ENCODE data around the gene C6orf47. TPM values are rescaled to one million over a fixed set of nuclear protein-coding genes. Genes with fewer than 3 reads are reported as not detected.

The C6orf47 gene
- polyA plus RNA-seq, 2 of the 4 experiments (the other 2 are of a cell fraction) = 6.0 to 13.6 TPM

- peak overlapping the region; percentile 99 for H3K27ac ChIP-seq
- TF ChIP-seq RAD21 (conservative IDR thresholded peaks at IDR 0.05 in 1 of 2, IDR thresholded peaks at IDR 0.05 in 1 of 2) = no peak
- no peak for TF ChIP-seq POLR2A (IDR thresholded peaks at IDR 0.05; ENCODE audit: low read length)
- TF ChIP-seq PHF8 (IDR thresholded peaks at IDR 0.05; ENCODE audit: borderline replicate concordance, low read depth) = no peak
- TF ChIP-seq EP300 (IDR thresholded peaks at IDR 0.05) = no peak
- TF ChIP-seq FOSB (CRISPR knock-in tag; IDR thresholded peaks at IDR 0.05) = no peak
- ATAC-seq = no peak
- no peak for DNase-seq (ENCODE audit: low read depth in 1 of 2, low spot score in 1 of 2)
- no peak for FAIRE-seq
- whole genome bisulfite sequencing (ENCODE audit: missing lambda C conversion rate) = 2% methylated on average over 3 of the region's 4 CpGs
- peaks cover 15% of the 10 kb centered on the region for H3K4me1 ChIP-seq
- ChIA-PET POLR2A (interaction anchor here (1.2 to 1.3 kb wide), 2 partner anchors 11 to 17 kb away, joined by 3 to 4 read pairs; no protein-coding TSS in a partner anchor), CTCF (interaction anchor here (0.8 to 1.7 kb wide), 4 partner anchors 14 to 150 kb away, joined by 3 to 6 read pairs (median 4); no protein-coding TSS in a partner anchor)
- H3K4me2 ChIP-seq = peak overlapping the region; percentile 99
- H3K9me3 ChIP-seq = no peaks in the 10 kb centered on the region
- peak overlapping the region; percentile 81 for H3K4me3 ChIP-seq
Measured at GRCh38 chr6:31621991-31622390, 38.6 kb downstream of the C6orf47 start.

GRCh38 chr6:31621320-31621939 lies 39.1 kb downstream of the C6orf47 start:
- WGBS (ENCODE audit: missing lambda C conversion rate) = 2% methylated on average over 15 of the region's 15 CpGs
- Histone ChIP-seq H3K4me2 (peak overlapping the region; percentile 99), H3K9me3 (no peaks in the 10 kb centered on the region), H3K27ac (peak overlapping the region; percentile 99), H3K4me1 (peaks cover 15% of the 10 kb centered on the region), H3K4me3 (peak overlapping the region; percentile 81)
- ATAC-seq (no peak), FAIRE-seq (no peak), DNase-seq (ENCODE audit: low read depth in 1 of 2, low spot score in 1 of 2) (no peak)
- ChIA-PET POLR2A (interaction anchor here (1.2 to 1.3 kb wide), 2 partner anchors 12 to 18 kb away, joined by 3 to 4 read pairs; no protein-coding TSS in a partner anchor), CTCF (interaction anchor here (1.0 to 1.7 kb wide), 3 partner anchors 23 to 151 kb away, joined by 3 to 6 read pairs (median 3); no protein-coding TSS in a partner anchor)
- TF ChIP-seq CBX2 (IDR thresholded peaks at IDR 0.05; ENCODE audit: borderline replicate concordance, low read depth) = no peak

GRCh38 chr6:31620586-31621319 lies 39.8 kb downstream of the C6orf47 start, which contains the start of gene PRRC2A:
Gene PRRC2A, plus strand, starts transcription at chr6:31620715. Its CDS starts 2,075 bp downstream, at chr6:31622790.
- TF ChIP-seq ZC3H11A (IDR thresholded peaks at IDR 0.05) (no peak), MAZ (IDR thresholded peaks at IDR 0.05; ENCODE audit: borderline replicate concordance, low read depth, low read length) (peak; percentile 98), PHF8 (IDR thresholded peaks at IDR 0.05; ENCODE audit: borderline replicate concordance, low read depth) (peak; percentile 19; the same call in 1 of the 2 replicates), ZFP36 (IDR thresholded peaks at IDR 0.05; ENCODE audit: borderline replicate concordance, partially characterized antibody) (no peak), E2F6 (IDR thresholded peaks at IDR 0.05; ENCODE audit: borderline replicate concordance, low read depth) (no peak), POLR2A (IDR thresholded peaks at IDR 0.05; ENCODE audit: low read length) (peak; percentile 60), JUN (IDR thresholded peaks at IDR 0.05) (peak; percentile 86 to 91; a peak in 4 of 5 replicates), HOXB13 (CRISPR knock-in tag; IDR thresholded peaks at IDR 0.05; ENCODE audit: low read depth) (no peak), MAX (IDR thresholded peaks at IDR 0.05) (no peak; the same call in 1 of the 2 replicates), MYC (IDR thresholded peaks at IDR 0.05; ENCODE audit: borderline replicate concordance, low read length) (peak; percentile 37; the same call in 1 of the 2 replicates), CEBPB (IDR thresholded peaks at IDR 0.05) (no peak)
- peaks cover 15% of the 10 kb centered on the region for H3K4me1 ChIP-seq
- peak within 1 kb of the TSS; percentile 99 for H3K4me2 ChIP-seq
- DNase-seq (ENCODE audit: low read depth in 1 of 2, low spot score in 1 of 2) (peak in 1 of 2 experiments; percentile 76), FAIRE-seq (no peak), ATAC-seq (peak; percentile 83 to 86)
- H3K9me3 ChIP-seq = no peaks in the 10 kb centered on the region
- ChIA-PET CTCF (interaction anchor here (0.6 to 1.4 kb wide), 2 partner anchors 152 to 349 kb away, joined by 3 read pairs; no protein-coding TSS in a partner anchor), POLR2A (interaction anchor here (0.7 to 1.7 kb wide), 4 partner anchors 14 to 80 kb away, joined by 3 to 8 read pairs (median 6); partner anchors contain the start of genes DDX39B and NFKBIL1)
- H3K27ac ChIP-seq = peak within 1 kb of the TSS; percentile 99
- under 1% methylated on average over 22 of the region's 67 CpGs for WGBS (ENCODE audit: missing lambda C conversion rate)
- H3K4me3 ChIP-seq = peak within 1 kb of the TSS; percentile 81

Measured in A549 (cell line).